T-helper 17 cell (primary cell): ENCODE measurements around the gene FCGR1A. TPM values are rescaled to one million over a fixed set of nuclear protein-coding genes. Genes with fewer than 3 reads are reported as not detected.
"Not testable (repeated sequence)": the region's sequence is repeated elsewhere in the genome, so short reads cannot be mapped to it uniquely, and the experiment has no call there.

Experiments
- ATAC-seq: fragments of 150-1000 bp; cut with Tn5 transposase; 2 replicates; pipeline ENCODE4 v1.10.0; 2021; ENCODE audit warnings: mild to moderate bottlenecking, moderate library complexity
- DNase-seq, 3 donors: peaks; one replicate each; pipeline versions ENCODE4 v3.0.0 to v3.0.0-alpha.2; 2020 to 2021
- H3K9me3 ChIP-seq: one replicate; pipeline ENCODE4 v1.7.0; 2013; ENCODE audit warnings: low read length, mild to moderate bottlenecking; ENCODE audit not compliant: control insufficient read depth, poor library complexity, severe bottlenecking
- H3K27ac Mint-ChIP-seq: one replicate; pipeline ENCODE4 v1.8.0; 2022; ENCODE audit warnings: mild to moderate bottlenecking, moderate library complexity, mixed read lengths
- H3K27me3 Mint-ChIP-seq: one replicate; pipeline ENCODE4 v1.8.0; 2022; ENCODE audit warnings: mixed read lengths
- H3K36me3 Mint-ChIP-seq: one replicate; pipeline ENCODE4 v1.8.0; 2022; ENCODE audit warnings: low read depth, mixed read lengths
- H3K4me1 Mint-ChIP-seq: one replicate; pipeline ENCODE4 v1.8.0; 2022; ENCODE audit warnings: mild to moderate bottlenecking, mixed read lengths
- H3K4me3 Mint-ChIP-seq: one replicate; pipeline ENCODE4 v1.8.0; 2022; ENCODE audit warnings: mild to moderate bottlenecking, moderate library complexity, mixed read lengths
- total RNA-seq, 4 donors: library from RNA in 2 of 4; stranded (reverse) in 2 of 4; gene quantifications; one replicate each; pipeline ENCODE4 v1.2.3 and lab custom pipeline; 2022 to 2026

Gene FCGR1A
- total RNA-seq (under 1 TPM in 1 of 2 donors, not detected in 1; 0.30 TPM), total RNA-seq (lab: John Stamatoyannopoulos, UW) (0 to 0.08 reads per million in 2 donors)

DNA sequence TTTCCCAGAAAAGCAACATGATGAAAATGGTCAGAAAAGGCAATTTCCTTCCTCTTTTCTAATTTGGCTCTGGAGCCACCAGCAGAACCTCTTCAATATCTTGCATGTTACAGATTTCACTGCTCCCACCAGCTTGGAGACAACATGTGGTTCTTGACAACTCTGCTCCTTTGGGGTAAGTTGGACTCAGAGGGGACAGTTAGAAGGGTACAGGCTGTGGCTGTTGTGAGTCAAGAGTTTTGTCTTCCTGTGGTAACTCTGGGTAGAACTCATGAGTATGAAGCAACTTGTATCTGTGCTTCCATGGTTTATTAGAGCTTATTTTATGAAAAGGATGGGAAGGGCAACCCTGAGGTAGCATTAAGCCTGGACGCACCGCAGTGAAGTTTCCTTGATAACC lies at the start of gene FCGR1A:
Gene FCGR1A, plus strand, starts transcription at position 95 of the 400 bp plus-strand sequence. Its CDS starts 50 bp downstream, at position 145.
- ATAC-seq, H3K27me3 Mint-ChIP-seq, DNase-seq, H3K4me1 Mint-ChIP-seq, H3K4me3 Mint-ChIP-seq, H3K9me3 ChIP-seq, H3K36me3 Mint-ChIP-seq, H3K27ac Mint-ChIP-seq: not testable (repeated sequence)

DNA sequence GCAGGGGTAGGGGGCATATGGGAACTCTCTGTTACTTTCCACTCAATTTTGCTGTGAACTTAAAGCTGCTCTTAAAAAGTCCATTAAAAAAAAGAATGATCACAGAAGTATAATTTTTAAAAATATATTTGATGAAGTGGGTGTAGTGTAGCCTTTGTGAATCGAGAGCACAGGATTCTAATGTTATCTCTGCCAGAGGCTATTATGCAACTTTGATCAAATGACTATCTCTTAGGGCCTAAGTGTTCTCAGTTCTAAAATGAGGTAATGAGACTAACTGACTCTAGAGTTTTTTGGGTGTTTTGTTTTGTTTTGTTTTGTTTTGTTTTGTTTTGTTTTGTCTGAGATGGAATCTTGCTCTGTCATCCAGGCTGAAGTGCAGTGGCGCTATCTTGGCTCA lies 49.7 kb upstream of the FCGR1A start:
- not testable (repeated sequence) for H3K36me3 Mint-ChIP-seq, DNase-seq

DNA sequence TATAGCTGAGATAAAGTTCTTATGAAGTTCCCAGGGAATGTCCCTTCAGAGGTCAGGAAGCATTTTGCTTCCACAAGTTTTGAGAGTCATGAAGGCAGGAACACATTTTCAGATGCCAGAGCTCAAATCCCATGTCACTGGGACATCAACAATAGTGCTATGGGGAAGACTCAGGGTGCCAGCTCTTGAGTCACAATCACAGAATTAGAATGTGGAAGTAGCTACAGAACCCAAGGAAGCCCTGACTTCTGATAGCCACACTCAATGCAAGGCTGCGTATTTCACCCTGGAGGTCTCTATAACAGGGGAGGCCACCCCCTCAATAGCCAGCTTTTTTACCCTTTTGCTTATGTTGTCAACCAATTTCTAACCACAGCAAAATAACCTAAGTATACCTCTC lies 47.8 kb upstream of the FCGR1A start:
- not testable (repeated sequence) for H3K9me3 ChIP-seq, DNase-seq, H3K27me3 Mint-ChIP-seq, ATAC-seq, H3K4me3 Mint-ChIP-seq, H3K36me3 Mint-ChIP-seq, H3K4me1 Mint-ChIP-seq, H3K27ac Mint-ChIP-seq

More for the DNA sequence above, 49.7 kb upstream of the FCGR1A start:
- not testable (repeated sequence) for H3K27ac Mint-ChIP-seq, H3K4me3 Mint-ChIP-seq, ATAC-seq, H3K27me3 Mint-ChIP-seq, H3K4me1 Mint-ChIP-seq, H3K9me3 ChIP-seq

GRCh38 chr1:149740148-149740581 lies 42.3 kb upstream of the FCGR1A start:
- not testable (repeated sequence) for H3K36me3 Mint-ChIP-seq, H3K27me3 Mint-ChIP-seq, H3K4me1 Mint-ChIP-seq, H3K9me3 ChIP-seq
- Mint-ChIP-seq H3K27ac (peak overlapping the region; percentile 75), H3K4me3 (peak overlapping the region; percentile 79)
- ATAC-seq, result peak; percentile 73
- DNase-seq, result peak in 1 of 3 donors; percentile 26

GRCh38 chr1:149740590-149741230 lies 41.8 kb upstream of the FCGR1A start:
- not testable (repeated sequence) for DNase-seq, H3K4me1 Mint-ChIP-seq, H3K36me3 Mint-ChIP-seq, H3K27me3 Mint-ChIP-seq, H3K9me3 ChIP-seq
- ATAC-seq, result peak; percentile 36
- Mint-ChIP-seq H3K27ac (peak overlapping the region; percentile 75), H3K4me3 (peak overlapping the region; percentile 79)

GRCh38 chr1:149741914-149742313 lies 40.6 kb upstream of the FCGR1A start:
- not testable (repeated sequence) for DNase-seq, H3K27ac Mint-ChIP-seq, H3K36me3 Mint-ChIP-seq, H3K9me3 ChIP-seq, H3K27me3 Mint-ChIP-seq, H3K4me1 Mint-ChIP-seq, H3K4me3 Mint-ChIP-seq
- ATAC-seq, result peak; percentile 67

DNA sequence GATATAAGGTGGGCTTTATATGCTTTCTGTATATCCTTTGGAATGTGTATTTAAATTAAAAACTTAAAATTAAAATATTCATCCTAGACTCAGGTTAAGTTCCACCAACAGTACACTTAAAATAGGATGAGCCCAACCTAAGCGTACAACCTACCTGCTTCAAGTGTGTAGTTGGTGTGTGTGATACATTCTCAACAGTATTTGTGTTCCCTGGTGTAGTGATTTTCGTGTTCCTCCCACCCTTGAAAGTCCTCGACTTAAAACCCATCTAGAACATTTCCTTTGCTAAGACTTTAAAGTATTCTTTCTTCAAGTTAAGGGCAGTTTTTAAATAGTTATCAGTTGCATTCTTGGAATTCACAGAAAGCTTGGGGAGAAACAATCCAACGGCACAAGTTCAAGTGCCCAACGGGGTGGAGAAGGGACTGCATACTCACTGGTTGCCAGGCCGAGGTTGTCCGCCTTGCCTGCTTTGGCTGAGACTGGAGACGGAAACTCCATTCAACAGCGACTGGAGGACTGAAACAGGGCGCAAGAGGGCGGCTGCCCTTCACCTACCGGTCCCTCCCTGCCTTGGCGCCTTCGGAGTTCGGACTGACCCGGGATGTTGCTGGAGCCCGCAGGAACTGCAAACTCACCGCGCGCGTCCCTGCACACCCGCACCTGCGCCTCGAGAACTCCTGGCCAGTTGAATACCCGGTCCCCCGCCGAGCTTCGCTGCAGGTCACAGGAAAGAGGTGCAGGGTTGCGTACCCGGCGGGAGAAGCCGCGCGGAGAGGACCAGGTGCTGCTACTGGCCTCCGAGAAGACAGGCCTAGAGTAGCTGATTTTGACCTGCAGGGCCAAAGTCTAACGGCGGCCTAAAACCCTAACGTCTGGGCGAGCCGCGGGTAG lies 35.8 kb upstream of the FCGR1A start:
- not testable (repeated sequence) for DNase-seq, ATAC-seq, H3K4me3 Mint-ChIP-seq, H3K9me3 ChIP-seq, H3K36me3 Mint-ChIP-seq, H3K4me1 Mint-ChIP-seq, H3K27ac Mint-ChIP-seq
- H3K27me3 Mint-ChIP-seq, result peaks cover 11% of the 10 kb centered on the region

DNA sequence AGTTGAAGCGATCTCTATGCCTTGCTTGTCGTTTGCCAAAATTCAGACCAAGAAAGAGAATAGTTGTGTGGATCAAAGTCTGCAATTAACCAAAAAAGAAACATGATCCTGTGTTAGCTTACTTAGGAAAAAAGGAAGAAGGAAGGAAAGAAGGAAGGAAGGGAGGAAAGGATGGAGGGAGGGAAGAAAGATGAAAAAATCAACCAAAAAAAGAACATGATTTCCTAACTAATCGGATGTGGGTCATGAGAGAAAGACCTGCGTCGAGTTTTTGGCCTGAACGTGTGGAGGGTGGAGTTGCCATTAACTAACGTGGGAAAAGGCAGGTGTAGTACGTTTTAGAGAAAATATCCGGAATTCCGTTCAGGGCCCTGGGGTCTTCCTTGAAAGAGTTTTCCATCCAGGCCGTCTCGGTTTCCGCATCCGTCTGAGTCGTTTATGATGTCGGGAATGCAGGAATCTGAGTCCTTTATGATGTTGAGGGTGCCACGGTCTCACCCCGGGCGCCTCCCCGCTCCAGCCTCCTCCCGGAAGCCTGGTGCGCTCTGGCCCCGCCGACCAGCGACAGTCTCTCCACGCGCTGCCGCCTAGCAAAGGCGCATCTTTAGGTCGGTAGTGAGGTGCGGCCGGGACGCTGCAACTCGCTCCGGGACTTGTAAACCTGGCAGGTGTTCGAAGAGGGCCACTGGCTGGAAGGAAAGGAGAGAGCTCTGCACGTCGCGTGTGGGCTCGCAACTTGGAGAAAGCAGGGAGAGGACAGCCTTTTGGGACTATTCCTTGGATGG lies 34.9 kb upstream of the FCGR1A start:
- peak; percentile 54 for ATAC-seq
- peak overlapping the region; percentile 73 for H3K4me3 Mint-ChIP-seq
- not testable (repeated sequence) for H3K9me3 ChIP-seq, H3K4me1 Mint-ChIP-seq, DNase-seq, H3K36me3 Mint-ChIP-seq, H3K27ac Mint-ChIP-seq
- H3K27me3 Mint-ChIP-seq, result peaks cover 11% of the 10 kb centered on the region

- ATAC-seq, result not testable (repeated sequence)
- peak overlapping the region; percentile 73 for H3K4me3 Mint-ChIP-seq
Measured at GRCh38 chr1:149748144-149748500, 34.4 kb upstream of the FCGR1A start.

GRCh38 chr1:149750562-149750961 lies 31.9 kb upstream of the FCGR1A start:
- not testable (repeated sequence) for H3K4me3 Mint-ChIP-seq, H3K9me3 ChIP-seq, ATAC-seq, H3K27ac Mint-ChIP-seq, DNase-seq, H3K4me1 Mint-ChIP-seq, H3K36me3 Mint-ChIP-seq
- peaks cover 11% of the 10 kb centered on the region for H3K27me3 Mint-ChIP-seq

More at GRCh38 chr1:149748144-149748500, 34.4 kb upstream of the FCGR1A start:
- H3K36me3 Mint-ChIP-seq, H3K4me1 Mint-ChIP-seq, DNase-seq, H3K9me3 ChIP-seq, H3K27ac Mint-ChIP-seq: not testable (repeated sequence)
- peaks cover 11% of the 10 kb centered on the region for H3K27me3 Mint-ChIP-seq

- not testable (repeated sequence) for H3K4me1 Mint-ChIP-seq, DNase-seq, H3K36me3 Mint-ChIP-seq, H3K27ac Mint-ChIP-seq, ATAC-seq, H3K9me3 ChIP-seq, H3K27me3 Mint-ChIP-seq, H3K4me3 Mint-ChIP-seq
Measured at GRCh38 chr1:149752186-149752585, 30.3 kb upstream of the FCGR1A start.

DNA sequence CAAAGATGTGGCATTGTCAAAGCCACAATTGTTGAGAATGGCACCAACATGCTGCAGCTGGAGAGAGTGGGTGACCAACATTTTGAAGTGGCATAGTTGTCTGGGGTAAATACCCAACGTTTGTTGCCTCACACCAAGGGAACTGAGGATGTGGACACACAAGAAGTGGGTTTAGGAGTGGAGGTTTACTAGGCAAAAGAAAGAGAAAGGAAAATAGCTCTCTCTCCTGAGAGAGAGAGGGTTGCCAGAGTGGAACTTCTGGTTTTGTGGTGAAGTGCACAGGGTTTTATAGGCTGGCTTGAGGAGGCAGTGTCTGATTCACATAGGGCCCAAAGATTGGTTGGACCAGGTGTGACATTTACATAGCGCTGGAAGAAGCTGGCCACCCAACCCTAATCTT lies 29.0 kb upstream of the FCGR1A start:
- not testable (repeated sequence) for H3K27ac Mint-ChIP-seq, H3K36me3 Mint-ChIP-seq, H3K4me1 Mint-ChIP-seq, DNase-seq, H3K27me3 Mint-ChIP-seq, ATAC-seq, H3K9me3 ChIP-seq, H3K4me3 Mint-ChIP-seq

- H3K9me3 ChIP-seq, DNase-seq, H3K4me1 Mint-ChIP-seq, ATAC-seq, H3K27ac Mint-ChIP-seq, H3K4me3 Mint-ChIP-seq, H3K27me3 Mint-ChIP-seq, H3K36me3 Mint-ChIP-seq: not testable (repeated sequence)
Measured at GRCh38 chr1:149755294-149755693, 27.2 kb upstream of the FCGR1A start.
